ENCODE data around the gene PARD6G.

- TF ChIP-seq PATZ1 (CRISPR knock-in tag; IDR thresholded peaks at IDR 0.05; ENCODE audit: borderline replicate concordance) (no peak), ZNF565 (CRISPR knock-in tag; conservative IDR thresholded peaks at IDR 0.05; ENCODE audit: low read depth) (no peak), ZFP30 (CRISPR knock-in tag; IDR thresholded peaks at IDR 0.05) (no peak), CSRNP3 (CRISPR knock-in tag; IDR thresholded peaks at IDR 0.05) (no peak), ZC3H10 (CRISPR knock-in tag; IDR thresholded peaks at IDR 0.05) (no peak), ARNTL (CRISPR knock-in tag; IDR thresholded peaks at IDR 0.05; ENCODE audit: borderline replicate concordance, low read depth) (no peak)
These were observed 12.9 kb downstream of the PARD6G start for GRCh38 chr18:80234398-80234797.
